GM23338 (cell line): ENCODE measurements around the gene TBC1D30. TPM values are rescaled to one million over a fixed set of nuclear protein-coding genes. Genes with fewer than 3 reads are reported as not detected.

Experiments
- ATAC-seq: fragments of 200-7000 bp; cut with Tn5 transposase; 3 replicates; pipeline ENCODE4 v1.9.1; 2020
- DNase-seq: peaks from one replicate; pipeline ENCODE4 v3.0.0-alpha.2; 2015; ENCODE audit warnings: low spot score
- H2AFZ ChIP-seq: fragments of 200-600 bp; sonication (generic); 2 replicates; pipeline ENCODE4 v1.8.0; 2016; ENCODE audit warnings: antibody characterized with exemption, mild to moderate bottlenecking, moderate library complexity
- H3F3A ChIP-seq: fragments of 200-600 bp; sonication (generic); replicated peaks from 2 replicates; pipeline ENCODE4 v1.8.0; 2017; ENCODE audit warnings: antibody characterized with exemption, mixed run types, low read depth
- H3K27ac ChIP-seq: fragments of 200-600 bp; sonication (generic); 2 replicates; pipeline ENCODE4 v1.6.1; 2016; ENCODE audit warnings: low read depth
- H3K27me3 ChIP-seq: fragments of 200-600 bp; sonication (generic); 2 replicates; pipeline ENCODE4 v1.8.0; 2016; ENCODE audit warnings: mild to moderate bottlenecking, mixed run types, moderate library complexity; ENCODE audit not compliant: insufficient read depth
- H3K36me3 ChIP-seq: fragments of 200-600 bp; sonication (generic); 2 replicates; pipeline ENCODE4 v1.8.0; 2016; ENCODE audit warnings: mild to moderate bottlenecking; ENCODE audit not compliant: insufficient read depth
- H3K4me1 ChIP-seq: fragments of 200-600 bp; sonication (generic); 2 replicates; pipeline ENCODE4 v1.8.0; 2016; ENCODE audit warnings: mild to moderate bottlenecking, moderate library complexity; ENCODE audit not compliant: insufficient read depth
- H3K4me2 ChIP-seq: fragments of 200-600 bp; sonication (generic); 2 replicates; pipeline ENCODE4 v1.7.1; 2017; ENCODE audit warnings: mixed run types
- H3K4me3 ChIP-seq: fragments of 200-600 bp; sonication (generic); 2 replicates; pipeline ENCODE4 v1.6.1; 2016; ENCODE audit warnings: mixed run types
- H3K79me2 ChIP-seq: fragments of 200-600 bp; sonication (generic); replicated peaks from 2 replicates; pipeline ENCODE4 v1.8.0; 2017; ENCODE audit warnings: mild to moderate bottlenecking; ENCODE audit not compliant: insufficient read depth
- H3K9me2 ChIP-seq: fragments of 200-600 bp; sonication (generic); 2 replicates; pipeline ENCODE4 v1.8.0; 2017; ENCODE audit not compliant: insufficient read depth
- H4K20me1 ChIP-seq: fragments of 200-600 bp; sonication (generic); replicated peaks from 2 replicates; pipeline ENCODE4 v1.8.0; 2017; ENCODE audit warnings: mild to moderate bottlenecking; ENCODE audit not compliant: insufficient read depth
- H3K27ac Mint-ChIP-seq: 2 replicates; pipeline ENCODE4 v1.8.0; 2020; ENCODE audit warnings: inconsistent platforms, mild to moderate bottlenecking, moderate library complexity, mixed read lengths
- H3K27me3 Mint-ChIP-seq: 3 replicates; pipeline ENCODE4 v1.8.0; 2022; ENCODE audit warnings: low read depth, mild to moderate bottlenecking, moderate library complexity, mixed read lengths, inconsistent platforms; ENCODE audit not compliant: insufficient read depth, poor library complexity
- H3K36me3 Mint-ChIP-seq: 3 replicates; pipeline ENCODE4 v1.8.0; 2021; ENCODE audit warnings: low read depth, mild to moderate bottlenecking, inconsistent platforms, moderate library complexity, mixed read lengths
- H3K4me1 Mint-ChIP-seq: 3 replicates; pipeline ENCODE4 v1.8.0; 2020; ENCODE audit warnings: mild to moderate bottlenecking, inconsistent platforms, mixed read lengths
- H3K4me3 Mint-ChIP-seq: 3 replicates; pipeline ENCODE4 v1.8.0; 2021; ENCODE audit warnings: moderate library complexity, mild to moderate bottlenecking, inconsistent platforms, mixed read lengths
- H3K9me3 Mint-ChIP-seq: 3 replicates; pipeline ENCODE4 v1.8.0; 2020; ENCODE audit warnings: moderate library complexity, mild to moderate bottlenecking, inconsistent platforms, mixed read lengths
- ETS1 ChIP-seq: IDR thresholded peaks from 2 replicates; pipeline ENCODE4 v1.6.1; 2016; ENCODE audit warnings: antibody characterized with exemption
- EZH2phosphoT487 ChIP-seq: fragments of 200-600 bp; sonication (generic); IDR thresholded peaks from one replicate; pipeline ENCODE4 v1.8.1; 2018; ENCODE audit warnings: antibody characterized with exemption; ENCODE audit not compliant: unreplicated experiment
- JUNB ChIP-seq: IDR thresholded peaks from one replicate; pipeline ENCODE4 v1.6.1; 2016; ENCODE audit warnings: antibody characterized with exemption; ENCODE audit not compliant: unreplicated experiment
- polyA plus RNA-seq: library from polyadenylated mRNA; unstranded; fragments of >200 nt; fragmentation: Nextera tagmentation; extraction: Ambion mirVana; gene quantifications from 2 replicates; pipeline ENCODE4 v1.2.1, GENCODE V29; 2016
- total RNA-seq: library from RNA; depleted of rRNA; stranded (reverse); fragments of >200 nt; shearing (Covaris generic); gene quantifications from 2 replicates; pipeline ENCODE4 v1.2.3, GENCODE V29; 2014
- TF ChIP-seq, protein P1 (sequence below): IDR thresholded peaks from one replicate; pipeline ENCODE4 v1.6.1; 2018; ENCODE audit warnings: antibody characterized with exemption; ENCODE audit not compliant: unreplicated experiment
- TF ChIP-seq, protein P2 (sequence below): fragments of 250-450 bp; sonication (Bioruptor Pico); IDR thresholded peaks from 2 replicates; pipeline ENCODE4 v1.5.0; 2020; ENCODE audit warnings: mild to moderate bottlenecking, moderate library complexity

TBC1D30 gene
- total and polyA plus RNA-seq, 2 experiments from 2014 or later = 2.9 to 9.6 TPM

- DNase-seq (no peak), ATAC-seq (peak; percentile 32)
- Mint-ChIP-seq H3K36me3 (no peaks in the 10 kb centered on the region; the same call in 1 of the 3 replicates), H3K4me3 (peak overlapping the region; percentile 74), H3K27me3 (peaks cover 31% of the 10 kb centered on the region), H3K4me1 (peaks cover 13% of the 10 kb centered on the region), H3K9me3 (peaks cover 10% of the 10 kb centered on the region; the same call in 2 of the 3 replicates), H3K27ac (no peak overlapping the region)
- H3K36me3 ChIP-seq = no peaks in the 10 kb centered on the region
- TF ChIP-seq JUNB (no peak), EZH2phosphoT487 (no peak), ETS1 (no peak)
- TF ChIP-seq, protein P1, sequence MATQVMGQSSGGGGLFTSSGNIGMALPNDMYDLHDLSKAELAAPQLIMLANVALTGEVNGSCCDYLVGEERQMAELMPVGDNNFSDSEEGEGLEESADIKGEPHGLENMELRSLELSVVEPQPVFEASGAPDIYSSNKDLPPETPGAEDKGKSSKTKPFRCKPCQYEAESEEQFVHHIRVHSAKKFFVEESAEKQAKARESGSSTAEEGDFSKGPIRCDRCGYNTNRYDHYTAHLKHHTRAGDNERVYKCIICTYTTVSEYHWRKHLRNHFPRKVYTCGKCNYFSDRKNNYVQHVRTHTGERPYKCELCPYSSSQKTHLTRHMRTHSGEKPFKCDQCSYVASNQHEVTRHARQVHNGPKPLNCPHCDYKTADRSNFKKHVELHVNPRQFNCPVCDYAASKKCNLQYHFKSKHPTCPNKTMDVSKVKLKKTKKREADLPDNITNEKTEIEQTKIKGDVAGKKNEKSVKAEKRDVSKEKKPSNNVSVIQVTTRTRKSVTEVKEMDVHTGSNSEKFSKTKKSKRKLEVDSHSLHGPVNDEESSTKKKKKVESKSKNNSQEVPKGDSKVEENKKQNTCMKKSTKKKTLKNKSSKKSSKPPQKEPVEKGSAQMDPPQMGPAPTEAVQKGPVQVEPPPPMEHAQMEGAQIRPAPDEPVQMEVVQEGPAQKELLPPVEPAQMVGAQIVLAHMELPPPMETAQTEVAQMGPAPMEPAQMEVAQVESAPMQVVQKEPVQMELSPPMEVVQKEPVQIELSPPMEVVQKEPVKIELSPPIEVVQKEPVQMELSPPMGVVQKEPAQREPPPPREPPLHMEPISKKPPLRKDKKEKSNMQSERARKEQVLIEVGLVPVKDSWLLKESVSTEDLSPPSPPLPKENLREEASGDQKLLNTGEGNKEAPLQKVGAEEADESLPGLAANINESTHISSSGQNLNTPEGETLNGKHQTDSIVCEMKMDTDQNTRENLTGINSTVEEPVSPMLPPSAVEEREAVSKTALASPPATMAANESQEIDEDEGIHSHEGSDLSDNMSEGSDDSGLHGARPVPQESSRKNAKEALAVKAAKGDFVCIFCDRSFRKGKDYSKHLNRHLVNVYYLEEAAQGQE = no peak
- TF ChIP-seq, protein P2, sequence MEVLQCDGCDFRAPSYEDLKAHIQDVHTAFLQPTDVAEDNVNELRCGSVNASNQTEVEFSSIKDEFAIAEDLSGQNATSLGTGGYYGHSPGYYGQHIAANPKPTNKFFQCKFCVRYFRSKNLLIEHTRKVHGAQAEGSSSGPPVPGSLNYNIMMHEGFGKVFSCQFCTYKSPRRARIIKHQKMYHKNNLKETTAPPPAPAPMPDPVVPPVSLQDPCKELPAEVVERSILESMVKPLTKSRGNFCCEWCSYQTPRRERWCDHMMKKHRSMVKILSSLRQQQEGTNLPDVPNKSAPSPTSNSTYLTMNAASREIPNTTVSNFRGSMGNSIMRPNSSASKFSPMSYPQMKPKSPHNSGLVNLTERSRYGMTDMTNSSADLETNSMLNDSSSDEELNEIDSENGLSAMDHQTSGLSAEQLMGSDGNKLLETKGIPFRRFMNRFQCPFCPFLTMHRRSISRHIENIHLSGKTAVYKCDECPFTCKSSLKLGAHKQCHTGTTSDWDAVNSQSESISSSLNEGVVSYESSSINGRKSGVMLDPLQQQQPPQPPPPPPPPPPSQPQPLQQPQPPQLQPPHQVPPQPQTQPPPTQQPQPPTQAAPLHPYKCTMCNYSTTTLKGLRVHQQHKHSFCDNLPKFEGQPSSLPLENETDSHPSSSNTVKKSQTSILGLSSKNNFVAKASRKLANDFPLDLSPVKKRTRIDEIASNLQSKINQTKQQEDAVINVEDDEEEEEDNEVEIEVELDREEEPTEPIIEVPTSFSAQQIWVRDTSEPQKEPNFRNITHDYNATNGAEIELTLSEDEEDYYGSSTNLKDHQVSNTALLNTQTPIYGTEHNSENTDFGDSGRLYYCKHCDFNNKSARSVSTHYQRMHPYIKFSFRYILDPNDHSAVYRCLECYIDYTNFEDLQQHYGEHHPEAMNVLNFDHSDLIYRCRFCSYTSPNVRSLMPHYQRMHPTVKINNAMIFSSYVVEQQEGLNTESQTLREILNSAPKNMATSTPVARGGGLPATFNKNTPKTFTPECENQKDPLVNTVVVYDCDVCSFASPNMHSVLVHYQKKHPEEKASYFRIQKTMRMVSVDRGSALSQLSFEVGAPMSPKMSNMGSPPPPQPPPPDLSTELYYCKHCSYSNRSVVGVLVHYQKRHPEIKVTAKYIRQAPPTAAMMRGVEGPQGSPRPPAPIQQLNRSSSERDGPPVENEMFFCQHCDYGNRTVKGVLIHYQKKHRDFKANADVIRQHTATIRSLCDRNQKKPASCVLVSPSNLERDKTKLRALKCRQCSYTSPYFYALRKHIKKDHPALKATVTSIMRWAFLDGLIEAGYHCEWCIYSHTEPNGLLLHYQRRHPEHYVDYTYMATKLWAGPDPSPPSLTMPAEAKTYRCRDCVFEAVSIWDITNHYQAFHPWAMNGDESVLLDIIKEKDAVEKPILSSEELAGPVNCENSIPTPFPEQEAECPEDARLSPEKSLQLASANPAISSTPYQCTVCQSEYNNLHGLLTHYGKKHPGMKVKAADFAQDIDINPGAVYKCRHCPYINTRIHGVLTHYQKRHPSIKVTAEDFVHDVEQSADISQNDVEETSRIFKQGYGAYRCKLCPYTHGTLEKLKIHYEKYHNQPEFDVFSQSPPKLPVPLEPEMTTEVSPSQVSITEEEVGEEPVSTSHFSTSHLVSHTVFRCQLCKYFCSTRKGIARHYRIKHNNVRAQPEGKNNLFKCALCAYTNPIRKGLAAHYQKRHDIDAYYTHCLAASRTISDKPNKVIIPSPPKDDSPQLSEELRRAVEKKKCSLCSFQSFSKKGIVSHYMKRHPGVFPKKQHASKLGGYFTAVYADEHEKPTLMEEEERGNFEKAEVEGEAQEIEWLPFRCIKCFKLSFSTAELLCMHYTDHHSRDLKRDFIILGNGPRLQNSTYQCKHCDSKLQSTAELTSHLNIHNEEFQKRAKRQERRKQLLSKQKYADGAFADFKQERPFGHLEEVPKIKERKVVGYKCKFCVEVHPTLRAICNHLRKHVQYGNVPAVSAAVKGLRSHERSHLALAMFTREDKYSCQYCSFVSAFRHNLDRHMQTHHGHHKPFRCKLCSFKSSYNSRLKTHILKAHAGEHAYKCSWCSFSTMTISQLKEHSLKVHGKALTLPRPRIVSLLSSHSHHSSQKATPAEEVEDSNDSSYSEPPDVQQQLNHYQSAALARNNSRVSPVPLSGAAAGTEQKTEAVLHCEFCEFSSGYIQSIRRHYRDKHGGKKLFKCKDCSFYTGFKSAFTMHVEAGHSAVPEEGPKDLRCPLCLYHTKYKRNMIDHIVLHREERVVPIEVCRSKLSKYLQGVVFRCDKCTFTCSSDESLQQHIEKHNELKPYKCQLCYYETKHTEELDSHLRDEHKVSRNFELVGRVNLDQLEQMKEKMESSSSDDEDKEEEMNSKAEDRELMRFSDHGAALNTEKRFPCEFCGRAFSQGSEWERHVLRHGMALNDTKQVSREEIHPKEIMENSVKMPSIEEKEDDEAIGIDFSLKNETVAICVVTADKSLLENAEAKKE (CRISPR knock-in tag) = no peak
- peaks cover 52% of the 10 kb centered on the region for H3K27me3 ChIP-seq
- H3K27ac ChIP-seq = no peak overlapping the region
- H2AFZ ChIP-seq = peak overlapping the region; percentile 99
- peaks cover 16% of the 10 kb centered on the region for H3K4me1 ChIP-seq
- H3K4me3 ChIP-seq = peak overlapping the region; percentile 70
- H3K9me2 ChIP-seq = no peaks in the 10 kb centered on the region
- H3K4me2 ChIP-seq = peak overlapping the region; percentile 95
- H3F3A ChIP-seq = peaks cover 8% of the 10 kb centered on the region
- H3K79me2 ChIP-seq = no peaks in the 10 kb centered on the region
- H4K20me1 ChIP-seq = no peaks in the 10 kb centered on the region; the same call in 1 of the 2 replicates
Observed at GRCh38 chr12:64780132-64780530, 44.3 kb upstream of the TBC1D30 start.
